ENCODE measurements around the gene URB1. TPM values are rescaled to one million over a fixed set of nuclear protein-coding genes. Genes with fewer than 3 reads are reported as not detected.
A peak's percentile ranks its signal among the peaks of the same experiment; 100 is the strongest.
"Not testable (repeated sequence)": the region's sequence is repeated elsewhere in the genome, so short reads cannot be mapped to it uniquely, and the experiment has no call there.

URB1 gene
- total and polyA plus RNA-seq, 12 donors: 4.0 to 17.7 (median 12.6) TPM

DNA sequence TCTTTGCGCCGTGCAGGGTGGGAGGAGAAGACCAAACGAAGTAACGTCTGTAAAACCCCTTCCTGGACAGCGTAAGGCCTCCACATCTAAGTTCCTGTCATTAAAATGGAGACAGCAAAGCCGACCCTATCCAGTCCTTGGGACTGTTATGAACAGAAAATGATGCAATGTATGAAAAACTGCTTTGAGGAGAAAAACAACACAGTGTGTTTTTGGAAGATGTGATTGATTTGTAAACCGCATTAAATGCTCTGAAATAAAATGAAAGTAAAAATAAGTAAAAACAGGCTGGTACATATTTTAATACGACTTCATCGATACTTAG lies 827 bp upstream of the URB1 start:
- intact Hi-C loops (cut with DNase I): loop anchor here in 1 of 10 donors (5.0 kb wide), 1 partner anchor 334 kb away; the partner anchor contains the start of gene SYNJ1
- H3K27me3 ChIP-seq: no peaks in the 10 kb centered on the region

DNA sequence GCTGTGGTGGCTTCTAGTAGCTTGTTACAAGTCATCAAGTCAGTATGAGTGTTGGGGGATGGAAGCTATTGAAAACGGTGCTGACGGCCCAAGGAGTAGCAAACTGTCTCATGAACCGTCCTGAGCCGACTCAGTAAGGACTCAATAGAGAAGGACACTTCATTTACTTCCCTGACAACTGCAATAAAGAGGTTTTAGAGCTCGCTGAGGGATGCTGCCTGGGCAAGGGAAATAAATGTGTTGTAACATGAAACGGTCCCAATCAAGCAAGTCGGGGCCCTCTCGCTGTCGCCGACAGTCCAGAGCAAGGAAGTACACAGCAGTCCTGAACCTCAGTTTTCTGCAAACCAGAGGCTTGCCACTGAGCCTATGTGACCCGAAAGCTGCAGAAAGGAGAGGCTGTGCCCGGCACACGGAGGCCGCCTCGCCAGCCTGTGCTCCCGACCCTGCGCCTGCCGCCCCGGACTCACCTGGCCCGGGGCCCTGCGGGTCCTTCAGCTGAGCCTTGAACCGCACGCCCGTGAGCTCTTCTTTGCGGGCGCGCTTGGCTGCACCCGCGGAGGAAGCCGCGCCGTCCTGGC lies 423 bp downstream of the URB1 start:
- no peaks in the 10 kb centered on the region for H3K27me3 ChIP-seq
- intact Hi-C loops (cut with DNase I): loop anchor here in 1 of 10 donors (5.0 kb wide), 1 partner anchor 335 kb away; the partner anchor contains the start of gene SYNJ1
- DNase-seq (no peak), ATAC-seq (peak in 4 of 8 donors; percentile 12 to 63 (median 21))
- peaks cover 0 to 18% (median 0%) of the 10 kb centered on the region in 9 donors for H3K36me3 ChIP-seq
- no peaks in the 10 kb centered on the region for H3K9me3 ChIP-seq
- H3K4me1 ChIP-seq: peaks cover 0 to 50% (median 39%) of the 10 kb centered on the region in 9 donors
- TF ChIP-seq, protein P1, sequence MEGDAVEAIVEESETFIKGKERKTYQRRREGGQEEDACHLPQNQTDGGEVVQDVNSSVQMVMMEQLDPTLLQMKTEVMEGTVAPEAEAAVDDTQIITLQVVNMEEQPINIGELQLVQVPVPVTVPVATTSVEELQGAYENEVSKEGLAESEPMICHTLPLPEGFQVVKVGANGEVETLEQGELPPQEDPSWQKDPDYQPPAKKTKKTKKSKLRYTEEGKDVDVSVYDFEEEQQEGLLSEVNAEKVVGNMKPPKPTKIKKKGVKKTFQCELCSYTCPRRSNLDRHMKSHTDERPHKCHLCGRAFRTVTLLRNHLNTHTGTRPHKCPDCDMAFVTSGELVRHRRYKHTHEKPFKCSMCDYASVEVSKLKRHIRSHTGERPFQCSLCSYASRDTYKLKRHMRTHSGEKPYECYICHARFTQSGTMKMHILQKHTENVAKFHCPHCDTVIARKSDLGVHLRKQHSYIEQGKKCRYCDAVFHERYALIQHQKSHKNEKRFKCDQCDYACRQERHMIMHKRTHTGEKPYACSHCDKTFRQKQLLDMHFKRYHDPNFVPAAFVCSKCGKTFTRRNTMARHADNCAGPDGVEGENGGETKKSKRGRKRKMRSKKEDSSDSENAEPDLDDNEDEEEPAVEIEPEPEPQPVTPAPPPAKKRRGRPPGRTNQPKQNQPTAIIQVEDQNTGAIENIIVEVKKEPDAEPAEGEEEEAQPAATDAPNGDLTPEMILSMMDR (IDR thresholded peaks at IDR 0.05): no peak
- 0 to 1% methylated on average over 32 of the region's 32 CpGs for WGBS, 2 donors
- peak overlapping the region in 9 of 10 donors; percentile 21 to 95 (median 88) for H3K27ac ChIP-seq
- H3K4me3 ChIP-seq: peak overlapping the region; percentile 71 to 98 (median 88)

More for the DNA sequence above, 827 bp upstream of the URB1 start:
- peaks cover 0 to 9% (median 0%) of the 10 kb centered on the region in 9 donors for H3K36me3 ChIP-seq
- no peaks in the 10 kb centered on the region for H3K9me3 ChIP-seq
- H3K27ac ChIP-seq: peak overlapping the region; percentile 63 to 95 (median 88)
- ATAC-seq (no peak), DNase-seq (no peak)
- H3K4me1 ChIP-seq: peaks cover 0 to 39% (median 33%) of the 10 kb centered on the region in 9 donors
- TF ChIP-seq, protein P1 (IDR thresholded peaks at IDR 0.05): no peak
- 46 to 53% methylated on average over 9 of the region's 9 CpGs for WGBS, 2 donors
- peak overlapping the region; percentile 61 to 98 (median 88) for H3K4me3 ChIP-seq

DNA sequence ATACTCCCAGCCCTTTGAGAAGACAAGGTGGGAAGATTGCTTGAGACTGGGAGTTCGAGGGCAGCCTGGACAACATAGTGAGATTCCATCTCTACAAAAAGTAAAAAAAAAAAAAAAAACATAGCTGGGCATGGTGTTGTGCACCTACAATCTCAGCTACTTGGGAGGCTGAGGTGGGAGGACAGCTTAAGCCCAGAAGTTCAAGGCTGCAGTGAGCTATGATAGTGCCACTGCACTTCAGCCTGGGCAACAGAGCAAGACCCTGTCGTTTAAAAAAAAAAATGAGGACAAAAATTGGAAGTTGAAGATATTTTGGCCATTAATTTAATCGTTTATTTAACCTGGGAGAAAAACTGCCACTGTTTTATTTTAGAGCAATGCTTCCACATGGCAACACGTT lies 1.1 kb downstream of the URB1 start:
- Histone ChIP-seq H3K27ac (peak overlapping the region in 1 of 10 donors; percentile 89), H3K4me3 (peak overlapping the region in 9 of 10 donors; percentile 71 to 98 (median 90)), H3K9me3 (no peaks in the 10 kb centered on the region), H3K36me3 (peaks cover 0 to 18% (median 0%) of the 10 kb centered on the region in 9 donors), H3K4me1 (peaks cover 0 to 53% (median 39%) of the 10 kb centered on the region in 9 donors), H3K27me3 (no peaks in the 10 kb centered on the region)
- DNase-seq: no peak
- ATAC-seq: no peak
- 64 to 68% methylated on average over 4 of the region's 4 CpGs for WGBS, 2 donors
- intact Hi-C loops (cut with DNase I): loop anchor here in 1 of 10 donors (5.0 kb wide), 1 partner anchor 336 kb away; the partner anchor contains the start of gene SYNJ1
- TF ChIP-seq, protein P1 (IDR thresholded peaks at IDR 0.05): no peak

DNA sequence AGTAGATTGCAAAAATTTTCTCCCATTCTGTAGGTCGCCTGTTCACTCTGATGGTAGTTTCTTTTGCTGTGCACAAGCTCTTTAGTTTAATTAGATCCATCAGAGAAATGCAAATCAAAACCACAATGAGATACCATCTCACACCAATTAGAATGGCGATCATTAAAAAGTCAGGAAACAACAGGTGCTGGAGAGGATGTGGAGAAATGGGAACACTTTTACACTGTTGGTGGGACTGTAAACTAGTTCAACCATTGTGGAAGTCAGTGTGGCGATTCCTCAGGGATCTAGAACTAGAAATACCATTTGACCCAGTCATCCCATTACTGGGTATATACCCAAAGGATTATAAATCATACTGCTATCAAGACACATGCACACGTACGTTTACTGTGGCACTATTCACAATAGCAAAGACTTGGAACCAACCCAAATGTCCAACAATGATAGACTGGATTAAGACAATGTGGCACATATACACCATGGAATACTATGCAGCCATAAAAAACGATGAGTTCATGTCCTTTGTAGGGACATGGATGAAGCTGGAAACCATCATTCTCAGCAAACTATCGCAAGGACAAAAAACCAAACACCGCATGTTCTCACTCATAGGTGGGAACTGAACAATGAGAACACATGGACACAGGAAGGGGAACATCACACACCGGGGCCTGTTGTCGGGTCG lies 2.1 kb downstream of the URB1 start:
- not testable (repeated sequence) for H3K9me3 ChIP-seq, DNase-seq, ATAC-seq, H3K27ac ChIP-seq, H3K4me3 ChIP-seq, H3K27me3 ChIP-seq
- intact Hi-C loops (cut with DNase I): loop anchor here in 1 of 10 donors (5.0 kb wide), 1 partner anchor 337 kb away; the partner anchor contains the start of gene SYNJ1
- 93 to 95% methylated on average over 8 to 9 of the region's 11 CpGs for WGBS, 2 donors
- Histone ChIP-seq H3K36me3 (peaks cover 0 to 18% (median 0%) of the 10 kb centered on the region in 9 donors), H3K4me1 (peaks cover 0 to 64% (median 39%) of the 10 kb centered on the region in 9 donors)
